Stimulated activated CD8-positive, alpha-beta memory T cell treated with anti-CD3 and anti-CD28 coated beads, Interleukin-12 subunit alpha, Interleukin-12 subunit beta, amount 100 ng/mL, for 4 hours (primary cell): Measurements from ENCODE around the gene ARSB.

ENCODE experiments used
- DNase-seq: peaks from one replicate; pipeline ENCODE4 v3.0.0-alpha.2; 2020; ENCODE audit warnings: low read depth

Gene ARSB

GRCh38 chr5:78835176-78835575 lies 149.9 kb downstream of the ARSB start:
- no peak for DNase-seq

DNA sequence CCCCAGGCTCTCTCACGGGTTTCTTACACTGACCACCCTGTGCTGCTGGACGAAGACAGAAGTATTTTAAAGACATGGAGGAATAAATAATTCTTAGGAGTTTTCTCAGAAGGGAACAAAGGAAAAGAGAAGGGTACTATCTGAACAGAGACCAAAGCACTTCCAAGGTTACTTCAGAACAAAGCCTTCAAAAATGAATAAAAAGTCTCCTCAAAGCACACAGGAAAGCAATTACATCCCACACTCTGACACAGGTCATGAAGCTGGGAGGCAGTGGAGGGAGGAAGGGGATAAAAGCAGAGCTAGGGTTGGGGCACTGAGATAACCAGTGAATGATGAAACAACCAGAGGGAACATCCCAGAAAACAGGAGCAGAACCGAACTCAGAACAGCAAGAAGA lies 151.8 kb downstream of the ARSB start:
- DNase-seq, result no peak

DNA sequence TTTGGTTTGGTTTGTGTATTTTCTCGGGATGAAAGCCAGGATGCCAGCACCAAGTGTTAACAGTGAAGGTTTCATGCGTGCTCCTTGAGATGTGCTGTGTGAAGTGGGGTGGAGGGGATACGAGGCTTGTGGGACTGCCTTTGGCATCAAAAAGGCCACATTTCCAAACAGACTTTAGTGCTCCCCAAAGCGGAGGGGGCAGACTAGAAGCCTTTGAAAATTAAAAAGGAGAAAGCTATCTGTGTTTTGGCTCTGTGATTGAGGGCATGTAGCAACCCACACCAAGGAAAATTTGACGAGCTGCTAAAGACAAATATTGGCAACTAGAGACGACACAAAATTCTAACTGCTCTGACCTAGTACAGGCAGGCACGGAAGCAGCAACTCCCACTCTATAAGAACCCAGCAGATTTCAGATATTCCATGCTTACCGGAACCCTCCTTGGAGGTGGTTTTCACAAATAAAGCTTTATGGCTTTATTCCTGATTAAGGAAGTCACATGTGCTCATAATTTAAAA lies 154.5 kb downstream of the ARSB start:
- no peak for DNase-seq

DNA sequence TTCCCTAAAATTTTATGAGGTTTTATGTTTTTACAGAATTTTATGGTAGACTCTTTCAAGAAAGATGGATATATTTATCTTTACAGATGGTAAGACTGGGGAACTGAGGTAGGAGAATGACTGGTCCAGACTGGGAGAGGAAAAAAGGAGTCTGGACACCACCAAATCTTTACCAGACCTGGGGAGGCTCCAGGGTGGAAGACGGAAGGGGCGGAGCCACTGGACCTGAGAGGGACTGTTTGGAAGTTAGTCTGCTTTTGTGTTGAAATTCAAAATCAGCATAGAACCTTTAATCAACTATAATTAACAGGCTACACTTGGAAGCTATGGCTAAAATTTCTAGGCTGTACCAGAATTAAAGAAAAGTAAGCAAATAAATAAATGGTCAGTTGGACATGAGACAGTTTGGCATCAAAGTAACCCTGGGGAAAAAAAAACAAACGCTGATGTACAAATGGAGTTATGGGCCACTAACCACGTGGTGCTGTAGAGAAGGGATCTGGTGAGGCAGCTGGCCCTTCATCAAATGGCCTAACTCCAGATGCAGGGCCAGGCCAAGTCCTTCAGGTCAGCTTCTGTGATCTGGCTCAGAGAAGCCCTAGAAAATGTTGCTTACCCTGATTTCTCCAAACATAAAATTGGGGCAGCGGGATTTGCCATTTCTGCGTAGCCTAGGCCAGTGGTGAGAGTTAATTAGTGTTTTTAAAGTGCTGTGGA lies 155.1 kb downstream of the ARSB start:
- no peak for DNase-seq

DNA sequence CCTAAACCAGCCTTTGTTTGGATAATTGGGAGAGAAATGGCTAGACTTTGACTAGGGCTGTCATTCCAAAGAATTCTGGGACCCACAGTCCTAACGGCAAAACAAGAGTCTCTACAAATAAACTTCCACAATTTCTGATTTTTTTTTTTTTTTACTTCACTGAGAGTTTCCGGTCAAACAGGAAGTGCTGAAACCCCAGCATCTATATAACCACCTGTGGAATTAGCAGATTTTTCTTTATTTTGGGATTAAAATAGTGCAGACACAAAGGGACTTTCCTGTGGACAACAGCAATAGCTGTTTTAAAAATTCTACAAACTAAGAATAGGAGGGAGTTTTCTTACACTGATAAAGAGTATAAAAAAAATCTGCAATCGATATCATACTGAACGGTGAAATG lies 157.4 kb downstream of the ARSB start:
- no peak for DNase-seq

- DNase-seq, result no peak
These were observed 160.3 kb downstream of the ARSB start for GRCh38 chr5:78824831-78825281.

GRCh38 chr5:78823196-78823595 lies 161.9 kb downstream of the ARSB start:
- no peak for DNase-seq

- DNase-seq, result no peak
These were observed 163.5 kb downstream of the ARSB start for GRCh38 chr5:78821536-78822021.

- DNase-seq, result no peak
These were observed 165.4 kb downstream of the ARSB start for GRCh38 chr5:78819707-78820106.

GRCh38 chr5:78819166-78819565 lies 165.9 kb downstream of the ARSB start:
- no peak for DNase-seq

- no peak for DNase-seq
These were observed 168.9 kb downstream of the ARSB start for GRCh38 chr5:78816143-78816765.

DNA sequence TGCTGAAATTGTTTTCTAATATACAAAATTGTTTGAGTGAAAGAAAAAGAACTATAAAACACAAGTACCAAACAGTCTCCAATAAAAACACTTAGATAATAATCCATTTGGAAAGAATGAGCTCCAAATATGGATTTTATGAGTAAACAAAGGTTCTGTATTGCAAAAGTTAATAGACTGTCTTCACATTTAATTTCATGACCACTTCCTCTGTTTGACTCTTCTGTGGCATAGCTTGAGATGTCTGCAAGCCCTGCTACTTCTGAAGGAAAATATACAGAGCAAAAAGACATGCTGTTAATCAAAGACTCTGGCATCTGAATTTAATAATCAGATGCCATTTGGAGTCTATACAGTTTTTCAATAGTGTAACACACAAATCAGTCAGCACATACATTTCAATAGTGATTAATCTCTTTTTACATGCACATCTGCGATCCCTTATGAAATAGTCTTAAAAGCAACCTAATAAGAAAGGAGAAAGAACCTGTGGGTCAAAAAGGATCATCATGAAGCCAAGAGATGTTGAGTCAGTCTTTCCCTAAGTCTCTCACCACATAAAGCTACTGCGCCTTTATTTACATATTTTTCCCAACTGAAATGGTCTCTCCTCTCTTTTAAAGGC lies 171.1 kb downstream of the ARSB start:
- no peak for DNase-seq

- DNase-seq, result no peak
These were observed 171.8 kb downstream of the ARSB start for GRCh38 chr5:78813286-78813685.

- DNase-seq, result no peak
These were observed 173.2 kb downstream of the ARSB start for GRCh38 chr5:78811866-78812265.

DNA sequence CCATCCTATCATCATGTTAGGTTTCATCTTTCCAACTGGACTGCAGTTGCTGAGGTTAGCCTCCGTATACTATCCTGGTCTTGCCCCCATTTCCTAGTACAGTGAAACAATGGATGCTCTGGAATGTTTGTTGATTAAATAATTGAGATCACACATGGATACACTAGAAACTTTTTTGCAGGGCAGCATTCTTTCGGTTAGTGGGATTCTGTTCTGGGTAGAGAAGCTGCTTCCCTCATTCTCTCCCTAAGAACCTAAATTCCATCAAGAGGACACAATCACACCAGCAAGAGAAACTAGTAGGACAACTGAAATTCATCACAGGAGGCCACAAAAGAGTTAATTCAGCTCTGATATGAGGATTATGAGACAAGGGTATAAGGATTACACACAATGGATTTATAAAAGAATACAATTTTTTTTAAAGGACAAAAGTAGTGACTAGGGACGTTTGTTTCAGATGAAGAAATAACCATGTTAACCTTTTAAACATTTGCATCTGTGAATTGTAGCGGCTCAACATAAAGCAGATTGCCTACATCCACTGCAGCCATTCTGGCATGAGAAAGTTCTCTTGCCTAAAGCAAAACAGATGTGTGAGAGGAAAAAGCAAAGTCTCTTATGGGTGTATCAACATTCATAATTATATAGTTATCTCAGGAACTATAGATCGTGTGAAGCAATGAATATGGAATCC lies 173.8 kb downstream of the ARSB start:
- DNase-seq, result no peak

DNA sequence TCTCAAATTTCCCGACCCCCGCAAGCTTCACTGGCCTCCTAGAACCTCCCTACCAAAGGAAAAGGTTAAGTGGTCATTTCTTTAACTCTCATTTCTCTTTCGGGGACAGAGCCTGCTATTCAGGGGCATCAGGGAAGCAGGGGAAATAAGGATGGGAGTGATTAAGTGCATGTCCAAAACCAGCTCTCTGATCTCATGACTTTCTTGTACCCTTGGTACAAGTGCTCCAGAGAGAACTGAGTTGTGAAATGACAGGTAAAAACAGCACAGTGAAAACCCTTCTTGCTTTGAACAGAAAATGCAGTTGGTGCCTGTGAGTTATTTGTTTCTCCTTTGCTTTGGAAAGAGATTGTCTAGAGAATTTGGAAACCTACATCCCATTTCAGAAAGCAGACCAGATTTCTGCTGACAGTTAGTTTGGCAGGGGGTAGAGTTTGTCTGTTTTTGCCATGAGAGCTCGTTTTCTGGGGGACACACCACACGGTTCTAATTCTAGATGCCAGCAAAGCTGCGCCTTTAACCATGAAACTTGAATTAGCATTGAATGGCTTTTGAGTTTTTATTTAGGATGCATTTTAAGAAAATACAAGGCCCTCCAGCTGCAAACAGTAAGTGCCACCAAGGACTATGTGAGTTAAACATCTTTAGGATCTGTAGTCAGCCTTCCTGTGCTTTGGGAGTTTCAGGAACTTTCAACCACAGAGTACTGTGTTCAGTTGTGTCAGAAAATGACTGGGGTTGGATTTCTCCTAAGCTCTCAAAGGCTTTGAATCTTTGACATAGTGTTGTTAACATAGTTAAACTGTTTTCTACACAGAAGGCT lies 174.8 kb downstream of the ARSB start:
- no peak for DNase-seq

GRCh38 chr5:78809444-78809843 lies 175.7 kb downstream of the ARSB start:
- no peak for DNase-seq

- no peak for DNase-seq
These were observed 176.3 kb downstream of the ARSB start for GRCh38 chr5:78808818-78809217.

DNA sequence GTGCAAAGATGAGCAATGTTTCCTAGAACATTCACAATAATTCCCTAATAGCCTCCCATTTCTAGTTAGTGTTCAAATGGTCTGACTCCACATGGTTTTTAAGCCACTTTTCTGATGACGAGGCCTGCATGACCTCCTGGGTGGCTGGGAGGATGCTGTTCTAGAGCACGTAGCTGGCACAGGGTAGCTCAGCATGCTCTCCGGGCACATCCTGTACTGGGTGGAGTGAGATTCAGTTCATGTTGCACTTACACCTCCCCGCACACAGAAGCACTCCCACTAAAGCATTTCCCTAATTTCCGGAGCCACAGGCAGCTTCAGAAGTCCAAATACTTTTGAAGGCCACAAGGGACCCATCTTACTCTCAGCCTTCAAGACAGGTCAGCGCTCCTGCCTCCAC lies 176.7 kb downstream of the ARSB start:
- no peak for DNase-seq

- no peak for DNase-seq
These were observed 178.6 kb downstream of the ARSB start for GRCh38 chr5:78806544-78806943.

DNA sequence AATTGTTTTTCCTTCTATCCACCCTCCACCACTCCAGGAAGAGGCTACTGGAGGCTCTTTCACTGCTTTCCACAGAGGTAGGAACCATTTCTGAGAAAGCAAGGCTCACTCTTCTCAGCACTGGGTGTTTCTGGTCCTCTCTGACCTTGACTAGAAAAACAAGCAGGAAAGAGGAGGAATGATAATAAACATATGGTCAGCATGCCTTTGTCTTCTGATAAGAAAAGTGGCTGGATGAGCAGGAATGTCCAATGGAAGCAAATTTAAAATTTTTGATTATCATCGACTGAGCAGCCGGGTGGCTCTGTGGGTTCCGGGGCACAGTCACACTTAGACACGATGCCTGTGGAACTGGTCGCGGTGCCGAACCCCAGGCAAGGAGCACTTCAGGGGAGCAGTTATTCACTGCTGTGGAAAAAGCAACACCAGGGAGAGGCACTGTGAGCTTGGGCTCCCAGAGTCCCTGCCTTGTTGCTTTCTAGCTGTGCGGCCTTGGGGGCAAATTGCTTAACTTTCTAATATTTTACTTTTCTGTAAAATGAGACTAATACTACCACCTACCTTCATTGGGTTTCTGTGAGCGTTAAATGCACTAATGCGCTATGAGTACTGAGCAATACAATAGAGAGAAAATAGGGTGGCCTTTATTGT lies 179.5 kb downstream of the ARSB start:
- DNase-seq, result no peak
